ENCODE results near the gene RETN. TPM values are rescaled to one million over a fixed set of nuclear protein-coding genes. Genes with fewer than 3 reads are reported as not detected.

Gene RETN
- total RNA-seq, 1 donor from 2014 or later = 1.7 TPM

- no peaks in the 10 kb centered on the region for H3K36me3 ChIP-seq (ENCODE audit: control insufficient read depth, insufficient read depth, low read length)
- H3K27me3 ChIP-seq (ENCODE audit: control insufficient read depth, insufficient read depth, low read length) = no peaks in the 10 kb centered on the region
- no peak overlapping the region for H3K4me3 ChIP-seq (ENCODE audit: low read depth, low read length)
- TF ChIP-seq CTCF (IDR thresholded peaks at IDR 0.05; ENCODE audit: insufficient read depth, low read length, poor library complexity, severe bottlenecking) = no peak
- no peak for DNase-seq (ENCODE audit: low read depth)
These were observed 23.0 kb upstream of the RETN start for GRCh38 chr19:7645656-7646425.

DNA sequence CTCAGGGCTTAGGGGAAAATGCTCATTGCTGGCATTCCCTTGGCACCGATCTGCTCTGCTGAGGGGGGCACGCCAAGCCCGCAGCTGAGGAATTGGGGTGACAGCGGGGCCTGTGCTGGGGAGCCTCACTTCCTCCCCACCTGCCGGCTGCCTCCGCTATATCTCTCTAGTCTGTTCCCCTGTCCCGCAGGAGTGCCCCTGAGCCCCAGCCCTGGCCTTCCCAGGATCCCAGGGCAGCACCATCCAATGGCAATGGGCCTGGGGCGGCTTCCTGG, 22.5 kb upstream of the RETN start:
- Histone ChIP-seq H3K27me3 (ENCODE audit: control insufficient read depth, insufficient read depth, low read length) (peaks cover 2% of the 10 kb centered on the region), H3K4me3 (ENCODE audit: low read depth, low read length) (no peak overlapping the region), H3K36me3 (ENCODE audit: control insufficient read depth, insufficient read depth, low read length) (no peaks in the 10 kb centered on the region)
- no peak for TF ChIP-seq CTCF (IDR thresholded peaks at IDR 0.05; ENCODE audit: insufficient read depth, low read length, poor library complexity, severe bottlenecking)
- DNase-seq (ENCODE audit: low read depth) = no peak

DNA sequence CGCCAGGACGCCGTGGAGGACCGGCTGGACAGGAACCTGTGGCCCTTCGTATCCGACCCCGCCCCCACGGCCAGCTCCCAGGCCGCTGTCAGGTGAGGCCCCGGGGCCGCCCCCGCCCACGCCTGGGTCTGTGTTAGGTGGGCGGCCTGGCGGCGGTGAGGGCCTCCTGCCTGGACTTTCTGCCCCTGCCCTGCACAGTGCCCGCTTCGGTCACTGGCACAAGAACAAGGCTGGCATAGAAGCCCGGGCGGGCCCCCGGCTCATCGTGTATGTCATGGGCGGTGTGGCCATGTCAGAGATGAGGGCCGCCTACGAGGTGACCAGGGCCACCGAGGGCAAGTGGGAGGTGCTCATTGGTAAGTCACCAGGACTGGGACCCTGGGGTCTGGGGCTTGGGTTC, 21.7 kb upstream of the RETN start:
- H3K27me3 ChIP-seq (ENCODE audit: control insufficient read depth, insufficient read depth, low read length) = peaks cover 2% of the 10 kb centered on the region
- DNase-seq (ENCODE audit: low read depth) = no peak
- no peak for TF ChIP-seq CTCF (IDR thresholded peaks at IDR 0.05; ENCODE audit: insufficient read depth, low read length, poor library complexity, severe bottlenecking)
- no peaks in the 10 kb centered on the region for H3K36me3 ChIP-seq (ENCODE audit: control insufficient read depth, insufficient read depth, low read length)
- no peak overlapping the region for H3K4me3 ChIP-seq (ENCODE audit: low read depth, low read length)

DNA sequence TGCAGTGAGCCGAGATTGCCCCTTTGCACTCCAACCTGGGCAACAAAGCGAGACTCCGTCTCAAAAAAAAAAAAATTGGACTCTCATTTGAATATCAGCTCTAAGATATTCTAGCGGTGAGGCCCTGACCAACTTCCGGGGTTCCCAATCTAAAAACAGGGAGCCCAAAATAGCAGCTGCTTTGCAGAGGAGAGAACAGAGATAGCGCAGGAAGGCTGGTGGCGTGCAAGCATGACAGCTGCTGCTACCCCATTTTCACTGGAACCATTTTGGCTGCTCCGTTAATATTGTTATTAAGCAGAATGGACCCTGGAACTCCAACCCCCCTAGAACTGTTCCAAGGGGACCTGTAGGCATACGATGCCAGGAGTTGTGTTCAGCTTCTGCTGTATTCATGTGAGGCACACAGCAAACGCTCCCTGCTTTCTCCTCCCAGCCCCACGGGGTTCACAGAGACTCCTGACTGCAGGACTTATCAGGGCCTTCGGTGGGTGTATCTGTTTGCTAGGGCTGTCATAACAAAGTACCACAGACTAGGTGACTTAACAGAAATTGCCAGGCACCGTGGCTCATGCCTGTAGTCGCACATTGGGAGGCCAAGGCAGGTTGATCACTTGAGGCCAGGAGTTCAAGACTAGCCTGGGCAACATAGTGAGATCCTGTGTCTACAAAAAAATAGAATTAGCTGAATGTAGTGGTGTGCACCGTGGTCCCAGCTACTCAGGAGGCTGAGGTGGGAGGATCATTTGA, 20.4 kb upstream of the RETN start:
- H3K27me3 ChIP-seq (ENCODE audit: control insufficient read depth, insufficient read depth, low read length) = peaks cover 2% of the 10 kb centered on the region
- no peak for TF ChIP-seq CTCF (IDR thresholded peaks at IDR 0.05; ENCODE audit: insufficient read depth, low read length, poor library complexity, severe bottlenecking)
- no peak overlapping the region for H3K4me3 ChIP-seq (ENCODE audit: low read depth, low read length)
- no peak for DNase-seq (ENCODE audit: low read depth)
- H3K36me3 ChIP-seq (ENCODE audit: control insufficient read depth, insufficient read depth, low read length) = no peaks in the 10 kb centered on the region

GRCh38 chr19:7650148-7650547, 18.7 kb upstream of the RETN start:
- no peak for DNase-seq (ENCODE audit: low read depth)
- H3K4me3 ChIP-seq (ENCODE audit: low read depth, low read length) = no peak overlapping the region
- peaks cover 2% of the 10 kb centered on the region for H3K27me3 ChIP-seq (ENCODE audit: control insufficient read depth, insufficient read depth, low read length)
- no peaks in the 10 kb centered on the region for H3K36me3 ChIP-seq (ENCODE audit: control insufficient read depth, insufficient read depth, low read length)
- TF ChIP-seq CTCF (IDR thresholded peaks at IDR 0.05; ENCODE audit: insufficient read depth, low read length, poor library complexity, severe bottlenecking) = no peak

Measured in kidney epithelial cell (primary cell).